GM13976 (cell line): ENCODE results near the gene AUTS2.

Source experiments
- DNase-seq: peaks from one replicate; pipeline ENCODE4 v3.0.0; 2012; ENCODE audit warnings: low spot score
- CTCF ChIP-seq: IDR thresholded peaks from 2 replicates; pipeline ENCODE4 v1.5.1; 2012; ENCODE audit warnings: borderline replicate concordance, mild to moderate bottlenecking; ENCODE audit not compliant: insufficient read depth; ENCODE audit errors: extremely low read depth, missing control alignments, control extremely low read depth
- in situ Hi-C: fragments of 300-500 bp; cut with MboI; formaldehyde crosslinking; loops from one replicate; pipeline ENCODE4 v1.12.0; 2022; ENCODE audit warnings: low sequenced_read_pairs, mixed read lengths, inconsistent platforms; ENCODE audit not compliant: unreplicated experiment

AUTS2 gene

DNA sequence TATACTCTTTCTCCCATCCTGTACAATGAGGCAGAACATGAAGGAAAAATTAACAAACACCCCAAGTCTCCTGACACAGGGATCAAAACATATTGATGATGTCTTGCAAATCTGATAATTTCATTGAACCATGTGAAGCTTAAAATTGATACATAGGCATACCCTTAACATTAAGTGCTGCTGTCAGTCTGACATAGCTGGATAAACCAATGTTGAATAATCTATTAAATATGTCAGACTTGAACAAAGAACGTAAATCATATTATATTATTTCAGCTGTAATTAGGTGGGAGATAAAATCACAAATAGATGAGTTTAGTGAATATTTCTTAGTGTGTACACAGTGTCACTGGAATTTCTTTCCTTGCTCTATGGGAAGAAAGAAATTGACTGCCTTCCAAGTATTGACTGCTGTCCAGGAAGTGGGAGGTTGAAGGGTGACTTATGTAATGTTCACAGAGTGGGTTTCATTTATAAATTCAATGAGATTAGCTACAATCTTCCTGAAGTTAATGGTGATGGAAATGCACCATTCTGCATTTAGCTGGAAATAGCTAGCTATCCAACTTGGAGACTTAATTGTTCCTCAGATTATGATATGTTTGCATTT is 170.8 kb downstream of the AUTS2 start:
- no peak for DNase-seq
- no peak for TF ChIP-seq CTCF
- in situ Hi-C loops: no loop called here

DNA sequence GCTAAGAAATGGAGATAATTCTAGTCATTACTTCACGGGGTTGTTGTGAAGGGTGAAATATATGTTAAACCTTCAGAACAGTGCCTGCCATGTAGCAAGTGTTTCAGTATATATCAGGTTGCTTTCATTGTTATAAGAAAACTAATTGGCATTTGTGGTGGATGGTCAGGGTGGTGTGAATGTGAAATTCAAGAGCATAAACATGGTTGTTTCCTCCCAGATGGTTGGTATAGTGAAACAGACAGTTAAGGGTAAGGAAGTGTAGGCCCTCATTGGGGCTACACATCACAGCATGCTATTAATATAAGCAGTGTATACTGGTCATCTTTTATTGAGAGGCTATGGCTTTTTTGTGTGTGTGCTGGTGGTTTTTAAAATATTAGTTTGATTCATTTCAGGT is 171.6 kb downstream of the AUTS2 start:
- TF ChIP-seq CTCF: no peak
- in situ Hi-C loops: no loop called here
- no peak for DNase-seq

DNA sequence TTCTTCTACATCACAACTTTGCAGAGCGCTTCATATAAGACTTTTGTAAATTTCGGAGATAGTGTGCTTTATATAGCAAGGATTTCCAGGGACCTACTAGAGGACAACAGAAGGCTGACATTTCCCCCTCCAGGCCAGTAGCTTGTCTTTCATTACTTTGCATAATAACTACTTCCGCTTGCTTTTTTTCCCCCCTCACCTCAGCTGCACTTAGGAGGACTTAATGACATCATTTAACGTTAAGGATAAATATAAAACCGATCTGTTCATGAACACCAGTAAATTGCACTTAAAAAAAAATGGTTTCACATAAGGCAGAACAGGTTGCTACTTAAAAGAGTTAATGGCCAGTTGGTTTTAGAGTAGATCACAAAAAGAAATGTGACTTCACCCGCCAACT is 172.3 kb downstream of the AUTS2 start:
- DNase-seq: no peak
- in situ Hi-C loops: no loop called here
- no peak for TF ChIP-seq CTCF

- DNase-seq: no peak
- no peak for TF ChIP-seq CTCF
- in situ Hi-C loops: no loop called here
Measured at GRCh38 chr7:69772718-69773436, 174.6 kb downstream of the AUTS2 start.

DNA sequence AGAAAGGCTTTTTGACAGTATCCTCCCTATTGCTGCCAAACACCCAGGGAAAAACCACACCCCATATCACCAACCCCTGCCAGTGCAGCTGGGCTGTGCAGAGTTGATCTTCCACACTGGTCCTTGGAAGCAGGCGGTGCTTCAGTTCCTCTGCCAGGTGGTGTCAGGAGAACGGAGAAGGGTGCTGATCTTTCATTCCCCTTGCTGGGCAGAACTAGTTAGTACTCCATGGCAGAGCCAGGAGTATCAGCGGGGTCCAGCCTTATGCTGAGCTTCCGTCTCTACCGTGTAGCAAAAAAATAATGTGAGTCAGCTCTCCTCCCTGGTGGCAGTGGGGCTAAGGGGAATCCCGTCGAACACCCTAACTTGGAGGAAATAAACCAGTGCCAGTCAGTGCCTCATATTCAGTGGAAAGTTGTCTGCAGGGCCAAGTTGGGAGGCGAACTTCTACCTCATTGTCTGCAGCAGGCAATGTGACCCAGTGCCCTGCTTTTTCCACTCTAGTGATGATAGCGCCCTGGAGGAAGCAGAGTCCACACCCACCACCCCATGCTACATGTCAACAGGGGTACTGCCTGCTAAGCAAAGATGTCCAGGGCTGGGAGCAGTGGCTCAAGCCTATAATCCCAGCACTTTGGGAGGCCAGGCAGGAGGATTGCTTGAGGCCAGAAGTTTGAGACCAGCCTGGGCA is 175.4 kb downstream of the AUTS2 start:
- no peak for TF ChIP-seq CTCF
- in situ Hi-C loops: no loop called here
- DNase-seq: no peak

- no peak for DNase-seq
- no peak for TF ChIP-seq CTCF
- in situ Hi-C loops: no loop called here
Measured at GRCh38 chr7:69775231-69775771, 177.0 kb downstream of the AUTS2 start.
